Bronchial epithelial cell (primary cell): ENCODE data around the gene PPP1R13L. TPM values are rescaled to one million over a fixed set of nuclear protein-coding genes. Genes with fewer than 3 reads are reported as not detected.
A peak's percentile ranks its signal among the peaks of the same experiment; 100 is the strongest.

Experiments
- DNase-seq: peaks from one replicate; pipeline ENCODE4 v3.0.0-alpha.2; 2010; ENCODE audit warnings: low read depth
- FAIRE-seq: peaks from 2 replicates; lab custom pipeline; 2011; peaks lifted over from hg19 to GRCh38; lab: Jason Lieb, UNC
- H3K27me3 ChIP-seq: 2 replicates; pipeline ENCODE4 v1.5.1; 2011; ENCODE audit warnings: low read length; ENCODE audit not compliant: control insufficient read depth, insufficient read depth
- H3K36me3 ChIP-seq: 2 replicates; pipeline ENCODE4 v1.5.1; 2011; ENCODE audit warnings: low read length; ENCODE audit not compliant: control insufficient read depth, insufficient read depth
- H3K4me3 ChIP-seq: 2 replicates; pipeline ENCODE4 v1.5.1; 2011; ENCODE audit warnings: mild to moderate bottlenecking, low read depth, low read length, control low read depth
- CTCF ChIP-seq: IDR thresholded peaks from 2 replicates; pipeline ENCODE4 v1.5.1; 2011; ENCODE audit warnings: mild to moderate bottlenecking, moderate library complexity, low read length, control low read depth, inconsistent platforms; ENCODE audit not compliant: insufficient read depth, severe bottlenecking
- total RNA-seq: library from RNA; depleted of rRNA; stranded (reverse); fragments of >200 nt; gene quantifications from 2 replicates; pipeline ENCODE4 v1.2.1, GENCODE V29; 2014

The PPP1R13L gene
- total RNA-seq, 1 donor from 2014 or later = 16.6 TPM

- Histone ChIP-seq H3K4me3 (no peak overlapping the region), H3K36me3 (peaks cover 13% of the 10 kb centered on the region), H3K27me3 (no peaks in the 10 kb centered on the region)
- DNase-seq = no peak
- no peak for FAIRE-seq
- TF ChIP-seq CTCF = no peak
Observed at GRCh38 chr19:45355910-45356309, 49.0 kb downstream of the PPP1R13L start.

- no peak overlapping the region for H3K4me3 ChIP-seq
- no peaks in the 10 kb centered on the region for H3K27me3 ChIP-seq
- peak; percentile 28 for FAIRE-seq
- peaks cover 16% of the 10 kb centered on the region for H3K36me3 ChIP-seq
- DNase-seq = no peak
- no peak for TF ChIP-seq CTCF
Observed at GRCh38 chr19:45355402-45355801, 49.5 kb downstream of the PPP1R13L start.

DNA sequence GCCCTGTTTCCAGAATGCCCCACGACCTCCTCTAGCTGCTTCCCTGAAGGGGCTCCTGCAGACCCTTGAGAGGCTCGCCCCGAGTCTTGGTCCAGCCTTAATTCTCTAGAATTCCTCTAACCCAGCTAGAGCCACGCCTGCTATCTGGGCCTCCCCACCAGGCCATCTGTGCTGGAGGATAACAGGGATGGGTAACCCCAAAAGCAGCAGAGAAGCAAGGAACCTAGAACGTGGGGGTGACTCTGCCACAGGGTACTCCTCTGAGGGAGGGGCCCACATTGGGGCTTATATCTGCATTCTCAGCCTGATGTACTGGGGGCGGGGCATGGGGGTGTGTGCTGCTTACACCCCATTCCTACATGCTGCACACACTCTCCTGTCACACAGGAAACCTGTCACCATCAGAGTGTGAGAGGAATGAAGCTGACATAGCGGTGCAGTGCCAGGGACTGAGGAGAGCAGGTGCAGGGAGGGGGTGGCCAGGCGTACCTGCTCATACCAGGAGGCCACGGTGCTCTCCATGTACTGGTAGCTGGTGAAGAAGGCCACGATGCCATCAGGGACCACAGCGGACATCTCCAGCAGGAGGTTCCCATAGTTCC is 50.5 kb downstream of the PPP1R13L start:
- Histone ChIP-seq H3K4me3 (no peak overlapping the region), H3K27me3 (no peaks in the 10 kb centered on the region), H3K36me3 (peaks cover 16% of the 10 kb centered on the region)
- no peak for TF ChIP-seq CTCF
- FAIRE-seq = no peak
- no peak for DNase-seq

- FAIRE-seq = no peak
- DNase-seq = no peak
- Histone ChIP-seq H3K4me3 (no peak overlapping the region), H3K27me3 (no peaks in the 10 kb centered on the region), H3K36me3 (peaks cover 22% of the 10 kb centered on the region)
- TF ChIP-seq CTCF = no peak
Observed at GRCh38 chr19:45352914-45353796, 51.7 kb downstream of the PPP1R13L start.

GRCh38 chr19:45352471-45352870 is 52.4 kb downstream of the PPP1R13L start:
- no peak for TF ChIP-seq CTCF
- no peak for FAIRE-seq
- DNase-seq = no peak
- H3K36me3 ChIP-seq = peaks cover 25% of the 10 kb centered on the region
- H3K27me3 ChIP-seq = no peaks in the 10 kb centered on the region
- H3K4me3 ChIP-seq = no peak overlapping the region
